NCI-H345 treated with DMSO at 0.1 percent for 48 hours (cell line): ENCODE data around the gene NPAS2.
A peak's percentile ranks its signal among the peaks of the same experiment; 100 is the strongest.

Source experiments
- DNase-seq: peaks from one replicate; lab custom pipeline; 2025; ENCODE audit not compliant: unreplicated experiment; lab: John Stamatoyannopoulos, UW

The NPAS2 gene

DNA sequence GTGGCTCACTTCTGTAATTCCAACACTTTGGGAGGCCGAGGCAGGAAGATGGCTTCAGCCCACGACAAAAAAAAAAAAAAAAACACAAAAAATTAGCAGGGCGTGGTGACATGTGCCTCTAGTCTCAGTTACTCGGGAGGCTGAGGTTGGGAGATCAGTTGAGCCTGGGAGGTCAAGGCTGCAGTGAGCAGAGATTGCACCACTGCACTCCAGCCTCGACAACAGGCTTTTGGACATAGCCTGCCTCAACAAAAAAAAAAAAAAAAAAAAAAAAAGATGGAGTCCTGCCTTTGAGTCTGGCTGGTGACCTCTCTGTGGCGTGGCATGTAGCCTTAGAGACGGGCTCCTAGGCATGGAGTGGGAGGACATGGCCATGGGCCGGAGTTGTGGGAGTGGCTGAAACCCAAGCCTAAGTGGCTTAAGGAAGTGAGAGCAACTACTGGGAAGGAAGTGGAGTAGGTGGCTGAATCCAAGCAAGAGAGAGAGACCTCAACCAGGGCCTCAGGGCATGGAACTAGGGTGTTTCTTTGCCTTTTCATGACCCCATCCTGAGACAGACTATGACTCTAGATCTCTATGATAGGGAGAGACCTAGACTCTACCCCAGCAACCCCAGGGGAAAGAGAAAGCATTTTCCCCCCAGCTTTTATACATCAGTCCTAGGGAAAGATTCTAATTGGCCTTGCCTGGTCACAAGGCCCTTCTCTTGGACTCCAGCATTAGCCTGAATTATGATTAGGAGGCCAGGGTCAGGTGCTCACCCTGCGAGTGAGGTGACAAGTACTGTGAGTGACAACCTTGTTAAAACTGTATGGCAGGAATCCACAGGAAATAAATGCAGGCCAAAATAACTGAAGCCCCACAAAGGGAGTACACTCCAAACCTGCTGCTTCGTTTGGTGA, 34.2 kb downstream of the NPAS2 start:
- DNase-seq = no peak

DNA sequence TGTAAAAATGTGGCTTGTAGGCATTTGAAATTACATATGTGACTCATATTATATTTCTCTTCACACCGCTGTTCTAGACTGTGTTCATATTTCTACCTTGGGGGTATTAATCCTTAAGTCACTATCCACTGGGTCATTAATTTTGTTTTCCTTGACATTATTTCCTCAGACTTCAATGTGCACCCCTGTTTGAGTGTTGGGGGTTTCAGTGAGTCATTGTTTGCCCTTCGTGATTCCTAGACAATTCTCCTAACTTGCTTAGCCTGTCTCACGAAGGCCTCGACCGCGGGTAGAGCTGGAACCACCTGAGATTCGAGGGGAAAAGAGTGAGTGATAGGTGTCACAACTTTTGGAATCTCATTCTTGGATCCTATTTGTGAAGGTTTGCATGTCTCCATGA, 35.1 kb downstream of the NPAS2 start:
- DNase-seq = no peak

DNA sequence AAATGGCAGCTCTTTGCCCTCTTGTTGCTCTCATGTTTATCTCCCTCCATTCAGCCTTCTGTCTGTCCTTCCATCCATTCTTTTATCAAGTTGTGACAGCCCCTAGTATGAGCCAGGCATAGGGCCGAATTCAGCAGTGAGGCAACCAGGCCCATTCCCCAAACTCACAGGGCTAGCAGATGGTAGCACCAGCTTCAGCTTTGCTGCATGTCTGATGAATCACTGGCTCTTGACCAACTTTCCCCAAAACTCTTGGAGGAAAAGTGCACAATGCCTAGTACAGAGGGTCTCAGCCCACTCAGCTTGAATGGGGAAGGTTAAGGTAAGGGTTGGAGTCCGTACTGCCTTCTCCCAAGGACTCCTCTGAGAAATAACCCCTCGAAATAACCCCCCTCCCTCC, 35.7 kb downstream of the NPAS2 start:
- DNase-seq = no peak

DNA sequence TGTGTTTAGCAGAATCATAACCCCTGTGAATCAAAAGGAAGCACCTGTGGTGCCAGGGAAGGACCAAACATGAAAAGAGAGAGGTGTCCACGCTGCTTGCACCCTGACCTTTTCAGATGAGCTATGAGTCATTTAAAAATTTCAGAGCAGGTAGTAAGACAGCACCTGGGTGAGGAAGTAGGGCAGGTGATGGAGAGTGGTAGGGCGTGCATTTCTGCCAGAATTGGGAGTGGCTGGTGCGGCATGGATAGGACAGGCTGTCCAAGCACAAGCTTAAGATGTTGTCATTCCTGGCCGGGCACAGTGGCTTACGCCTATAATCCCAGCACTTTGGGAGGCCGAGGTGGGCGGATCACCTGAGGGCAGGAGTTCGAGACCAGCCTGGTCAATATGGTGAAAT, 36.8 kb downstream of the NPAS2 start:
- no peak for DNase-seq

DNA sequence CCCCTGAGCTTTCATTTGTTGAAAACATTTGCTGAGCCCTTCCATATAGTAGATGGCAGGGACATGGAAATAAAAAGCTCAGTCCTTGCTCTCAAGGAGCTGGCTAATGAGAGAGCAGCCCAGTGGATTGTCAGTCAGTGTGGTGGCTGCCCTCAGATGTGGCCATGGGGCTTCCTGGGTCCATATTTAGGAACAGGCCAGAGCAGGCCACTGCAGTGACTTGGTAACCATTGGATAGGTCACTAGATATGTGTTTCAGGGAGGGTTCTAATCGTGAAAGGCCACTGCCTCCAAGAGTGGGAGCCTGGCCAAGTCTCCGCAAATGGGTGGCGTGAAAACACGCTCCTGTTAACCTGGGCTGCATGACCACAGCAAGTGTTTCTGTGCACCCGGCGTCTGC, 37.4 kb downstream of the NPAS2 start:
- no peak for DNase-seq

DNA sequence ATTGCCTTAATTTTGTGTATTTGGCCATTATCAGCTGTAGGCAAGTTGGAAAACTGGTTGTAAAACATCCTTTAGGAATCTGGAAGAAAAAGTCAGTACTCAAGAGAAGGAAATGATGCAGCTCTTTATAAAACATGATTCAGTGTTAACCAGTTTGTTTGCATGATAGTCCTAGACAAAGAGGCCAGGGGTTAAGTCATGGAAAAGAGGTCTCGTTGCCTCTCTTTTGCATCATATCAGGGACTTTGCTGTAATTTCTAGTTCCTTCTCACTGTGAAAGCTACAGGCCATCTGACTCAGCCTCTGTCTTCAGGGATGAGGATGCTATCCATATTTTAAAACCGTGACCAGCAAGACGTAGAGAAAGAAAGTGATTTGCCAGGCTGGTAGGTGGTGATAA, 38.0 kb downstream of the NPAS2 start:
- DNase-seq = no peak

DNA sequence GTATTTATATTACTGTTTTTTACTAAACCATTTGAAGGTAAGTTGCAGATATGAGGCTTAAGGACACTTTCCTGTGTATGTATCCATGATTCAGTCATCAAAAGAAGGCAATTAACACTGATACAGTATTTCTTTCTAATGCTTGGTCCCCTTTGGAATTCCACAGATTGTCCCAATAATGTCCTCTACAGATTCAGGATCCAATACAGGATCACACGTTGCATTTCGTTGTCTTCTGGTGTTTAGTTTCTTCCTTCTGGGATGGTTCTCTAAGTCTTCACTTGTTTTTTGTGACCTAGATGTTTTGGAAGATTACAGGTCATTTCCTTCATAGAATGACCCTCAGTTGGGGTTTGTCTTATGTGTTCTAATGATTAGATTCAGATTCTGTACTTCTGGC, 40.0 kb downstream of the NPAS2 start:
- no peak for DNase-seq

DNA sequence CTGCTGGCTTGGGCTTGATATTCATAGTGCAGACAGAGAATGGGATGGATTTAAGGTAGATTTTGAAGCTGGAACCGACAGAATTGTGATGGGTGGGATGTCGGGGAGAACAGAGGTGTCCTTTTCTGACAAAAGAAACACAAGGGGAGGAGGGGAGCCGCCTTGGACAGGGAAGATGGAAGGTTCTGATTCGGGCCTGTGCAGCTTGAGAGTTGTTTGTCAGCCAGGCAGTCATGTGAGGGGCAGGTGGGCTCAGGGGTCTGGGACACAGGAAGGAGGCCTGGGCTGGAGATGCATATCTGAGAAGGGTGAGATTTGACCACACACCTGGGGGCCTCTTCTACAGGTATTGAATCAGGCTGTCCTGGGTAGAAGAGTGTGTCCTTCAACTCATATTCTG, 41.4 kb downstream of the NPAS2 start:
- DNase-seq = no peak

DNA sequence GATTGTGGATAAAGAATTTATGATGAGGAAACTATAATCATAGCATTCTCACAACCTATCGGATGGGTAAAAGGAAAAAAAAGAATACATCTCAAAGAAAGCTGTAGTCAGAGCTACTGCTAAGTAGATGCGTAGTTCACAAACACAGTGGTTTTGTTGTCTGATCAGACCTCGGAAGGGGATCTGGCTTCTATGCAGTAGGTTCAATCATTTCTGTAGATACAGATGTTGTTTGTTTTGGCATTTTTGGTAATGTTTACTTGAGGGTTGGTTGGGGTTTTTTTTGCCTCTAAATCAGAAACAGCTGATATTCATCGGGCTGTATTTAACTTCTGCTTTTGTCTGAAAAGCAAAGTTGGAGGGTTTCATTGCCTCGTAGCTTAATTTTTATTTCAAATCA, 42.1 kb downstream of the NPAS2 start:
- DNase-seq = no peak

DNA sequence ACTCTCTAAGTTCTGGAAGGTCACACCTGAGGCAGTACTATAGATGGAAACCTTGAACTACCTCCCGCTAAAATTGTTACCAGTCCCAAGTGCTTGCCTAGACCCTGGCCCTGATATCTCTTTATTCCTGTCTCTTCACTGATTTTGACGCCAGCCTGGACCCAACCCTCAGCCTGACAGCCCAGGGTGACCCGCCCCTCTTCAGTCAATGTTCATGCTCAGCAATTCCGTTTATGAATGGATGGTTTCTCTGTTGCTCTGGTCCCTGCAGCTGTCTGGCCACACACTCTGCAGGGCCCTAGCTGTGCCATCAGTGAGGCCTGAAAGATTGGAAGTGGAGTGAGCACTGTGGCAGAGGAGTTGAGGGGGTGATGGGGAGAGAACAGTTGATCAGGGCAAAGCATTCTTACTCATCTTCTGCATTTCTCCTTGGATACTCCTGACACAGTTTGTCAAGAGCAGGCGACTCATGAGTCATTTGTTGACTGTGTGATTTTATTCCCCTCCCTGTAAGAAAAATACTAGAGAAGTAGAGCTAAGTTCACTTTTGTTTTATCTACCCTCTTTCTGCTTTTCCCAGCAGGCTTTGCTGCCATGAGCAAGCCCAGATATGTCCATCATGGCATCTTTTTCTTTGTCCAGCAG, 46.0 kb downstream of the NPAS2 start:
- no peak for DNase-seq

DNA sequence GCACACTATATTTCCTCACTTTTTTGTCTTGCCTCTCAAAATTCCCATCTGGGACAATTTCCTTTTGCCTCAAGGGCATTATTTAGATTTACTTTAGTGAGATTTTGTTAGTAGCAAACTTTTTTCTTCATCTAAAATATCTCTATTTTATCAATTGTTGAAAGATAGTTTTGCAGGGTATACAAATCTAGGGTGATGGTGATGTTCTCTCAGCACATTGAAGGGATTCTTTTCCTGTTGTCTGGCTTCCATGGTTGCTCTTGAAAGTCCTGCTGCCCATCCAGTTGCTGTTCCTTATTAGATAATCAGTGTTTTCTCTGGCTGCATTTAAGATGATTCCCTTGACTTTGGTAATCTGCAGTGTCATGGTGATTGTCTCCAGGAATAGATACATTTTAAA, 48.1 kb downstream of the NPAS2 start:
- no peak for DNase-seq

DNA sequence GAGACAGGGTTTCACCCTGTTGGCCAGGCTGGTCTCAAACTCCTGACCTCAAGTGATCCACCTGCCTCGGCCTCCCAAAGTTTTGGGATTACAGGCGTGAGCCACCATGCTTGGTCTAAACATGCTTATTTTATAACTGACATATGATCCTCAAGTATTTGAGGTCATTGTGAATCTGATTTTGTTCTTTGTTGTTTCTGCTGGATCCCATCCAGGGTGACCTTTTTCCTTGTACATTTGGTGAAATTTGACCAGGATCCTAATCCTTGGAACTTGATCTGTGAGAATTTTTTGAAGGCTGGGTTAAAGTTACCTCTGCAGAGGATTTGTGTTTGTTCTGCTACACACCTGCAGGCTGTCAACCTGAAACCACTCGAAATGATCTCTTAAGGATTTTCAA, 49.2 kb downstream of the NPAS2 start:
- DNase-seq = no peak

DNA sequence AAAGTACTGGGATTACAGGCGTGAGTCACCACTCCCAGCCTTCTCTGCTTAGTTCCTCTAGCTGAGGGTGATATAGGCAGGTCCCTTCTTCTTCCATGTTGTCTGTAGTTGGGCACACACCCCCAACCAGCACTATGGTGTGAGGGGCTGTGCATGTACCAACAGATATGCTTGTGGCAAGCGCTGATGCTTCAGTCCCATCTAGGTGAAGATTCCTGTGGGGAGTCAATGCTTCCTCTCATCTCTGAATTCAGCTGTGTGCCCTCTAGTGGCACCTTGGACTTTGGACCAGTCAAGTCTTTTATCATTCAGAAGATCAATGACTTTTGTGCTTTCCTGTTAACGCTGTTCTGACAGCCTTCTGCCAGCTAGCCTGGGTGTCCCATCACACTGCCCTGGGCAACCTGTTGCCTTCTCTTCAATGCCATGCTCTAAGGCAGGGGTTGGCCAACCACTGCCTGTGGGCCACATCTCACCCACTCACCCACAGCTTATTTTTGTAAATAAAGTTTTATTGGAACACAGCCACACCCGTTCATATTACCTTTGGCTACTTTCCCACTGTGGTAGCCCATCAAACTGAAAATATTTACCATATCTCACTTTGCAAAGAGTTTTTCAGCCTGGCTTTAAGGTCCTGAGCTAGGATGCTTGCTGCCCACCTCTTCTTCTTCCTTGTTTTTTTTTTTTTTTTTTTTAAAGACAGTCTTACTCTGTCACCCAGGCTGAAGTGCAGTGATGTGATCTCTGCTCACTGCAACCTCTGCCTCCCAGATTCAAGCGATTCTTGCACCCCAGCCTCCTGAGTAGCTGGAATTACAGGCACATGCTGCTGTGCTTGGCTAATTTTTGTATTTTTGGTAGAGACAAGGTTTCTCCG, 51.0 kb downstream of the NPAS2 start:
- no peak for DNase-seq

DNA sequence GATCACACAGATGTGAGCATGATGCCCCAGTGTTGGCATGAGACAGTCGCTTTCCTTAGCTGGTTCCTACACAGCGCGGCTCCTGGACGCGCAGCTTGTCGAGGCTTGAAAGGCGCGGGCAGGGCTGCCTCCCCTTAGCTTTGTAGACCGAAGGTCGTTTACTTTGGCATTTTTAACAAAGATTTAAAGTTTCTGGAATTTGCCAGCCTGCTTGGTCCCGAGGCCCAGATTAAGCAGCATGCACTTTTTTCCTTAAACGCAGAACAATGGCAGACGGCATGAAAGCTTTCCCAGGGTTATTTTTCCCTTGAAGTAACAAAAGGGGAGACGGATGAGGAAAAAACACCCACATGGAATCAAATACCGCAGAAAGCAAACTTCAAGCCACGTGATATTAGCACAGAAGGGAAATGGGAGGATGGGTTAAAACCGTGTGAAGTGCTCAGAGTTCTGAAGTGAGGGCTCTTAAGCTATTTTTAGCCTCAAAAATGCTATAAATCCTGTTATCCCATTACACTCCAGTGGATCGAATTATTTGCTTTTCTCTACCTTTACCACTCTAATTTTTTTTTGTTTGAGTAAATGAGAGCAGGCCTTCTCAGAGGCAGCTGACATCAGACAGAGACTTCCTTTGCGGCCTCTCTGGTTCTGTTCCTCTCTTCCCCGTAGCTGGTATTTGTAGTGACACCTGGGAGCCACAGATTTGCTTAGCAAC, 55.7 kb downstream of the NPAS2 start:
- DNase-seq = peak; percentile 77

DNA sequence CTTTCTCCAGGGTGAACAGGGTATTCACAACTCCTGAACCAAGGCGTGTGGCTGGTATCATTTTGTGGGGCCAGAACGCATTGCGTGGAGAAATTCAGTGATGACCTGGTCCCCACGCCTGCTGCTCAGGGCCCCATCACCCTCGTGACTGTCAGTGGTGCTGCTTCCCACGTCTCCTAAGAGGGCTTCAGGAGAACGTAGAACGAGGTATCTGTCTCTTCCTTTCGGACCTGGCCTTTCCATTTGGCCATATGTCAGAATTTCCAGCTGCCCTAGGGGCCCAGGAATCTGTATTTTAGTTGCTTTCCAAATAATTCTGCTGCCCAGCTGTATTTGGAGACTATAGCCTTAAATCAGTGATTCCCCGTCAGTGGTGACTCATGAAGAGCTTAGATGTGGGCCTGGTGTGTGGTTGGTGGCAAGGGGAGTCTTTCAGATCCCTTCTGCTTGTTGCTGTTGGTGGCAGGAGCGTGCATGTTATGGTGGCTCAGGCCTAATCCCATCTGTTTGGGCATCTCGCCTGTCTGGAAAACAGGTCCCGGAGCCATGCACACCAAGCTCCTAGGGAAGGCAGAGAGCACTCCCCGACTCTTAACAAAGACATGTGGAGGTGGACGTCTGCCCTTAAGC, 56.4 kb downstream of the NPAS2 start:
- no peak for DNase-seq

DNA sequence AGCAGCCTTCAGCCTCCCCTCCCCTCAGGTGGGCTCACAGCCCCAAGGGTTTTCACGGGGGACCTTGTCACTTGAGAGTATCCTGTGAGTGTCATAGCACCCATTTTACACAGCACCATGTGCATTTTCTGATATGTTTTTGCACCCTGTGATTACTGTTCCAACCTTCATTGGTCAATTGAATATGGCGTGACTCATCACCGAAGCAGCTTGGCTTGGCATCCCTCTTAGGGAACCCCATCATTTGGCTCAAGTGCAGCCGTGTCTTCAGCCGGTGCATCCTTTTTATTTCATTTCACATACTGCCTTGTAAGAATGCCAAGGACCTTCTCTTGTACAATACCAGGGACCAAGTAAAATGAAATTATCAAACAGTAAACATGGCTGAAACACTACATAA, 57.6 kb downstream of the NPAS2 start:
- DNase-seq = no peak

DNA sequence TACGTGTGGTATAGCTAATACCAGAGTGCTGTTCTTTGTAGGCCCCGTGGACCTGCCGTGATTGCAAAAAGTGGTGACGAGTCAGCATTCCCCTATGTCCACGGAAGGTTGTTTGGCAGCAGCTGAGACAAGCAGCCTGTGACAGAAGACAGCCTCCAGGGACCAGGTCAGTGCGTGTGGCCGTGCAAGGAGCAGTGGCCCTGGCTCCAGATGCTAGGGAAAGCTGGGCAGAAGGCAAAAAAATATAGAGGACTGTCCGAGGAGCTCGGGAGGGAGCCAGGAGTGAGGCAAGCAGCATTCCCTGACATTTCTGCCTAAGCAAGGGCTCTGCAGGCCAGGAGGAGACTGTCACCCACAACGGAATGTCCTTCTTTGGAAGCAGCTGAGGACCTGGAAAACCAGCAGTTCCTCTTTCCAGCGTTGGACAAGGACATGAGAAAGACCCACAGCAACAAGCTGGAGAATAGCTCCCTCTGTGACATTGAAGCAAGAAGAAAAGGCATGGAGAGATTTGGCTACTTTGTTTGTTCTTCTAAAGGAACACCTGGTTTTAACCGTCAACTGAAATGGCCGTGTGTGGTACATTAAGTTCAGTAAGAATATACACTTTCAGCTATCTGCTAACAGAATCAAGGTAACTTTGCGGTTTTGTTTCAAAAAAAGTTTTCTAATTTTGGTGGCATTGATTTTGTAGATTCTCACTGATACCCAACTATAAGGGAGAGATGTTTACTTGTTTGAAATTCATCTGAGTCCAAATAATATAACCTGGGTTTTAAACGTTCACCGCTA, 58.3 kb downstream of the NPAS2 start:
- DNase-seq = no peak

DNA sequence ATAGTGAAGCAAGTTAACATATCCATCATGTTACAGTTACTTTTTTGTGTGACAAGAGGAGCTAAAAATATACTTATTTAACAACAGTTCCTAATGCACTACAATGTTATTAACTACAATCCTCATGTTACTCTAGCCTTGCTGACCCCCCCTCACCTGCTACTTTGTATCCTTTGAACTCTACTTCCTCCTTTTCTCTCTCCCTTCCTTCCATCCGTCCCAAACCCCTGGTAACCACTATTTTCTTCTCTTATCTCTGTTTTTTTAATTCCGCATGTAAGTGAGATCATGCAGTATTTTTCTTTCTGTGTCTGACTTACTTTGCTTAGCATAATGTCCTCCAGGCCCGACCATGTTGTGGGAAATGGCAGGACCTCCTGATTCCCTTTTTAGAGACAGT, 59.4 kb downstream of the NPAS2 start:
- DNase-seq = no peak

DNA sequence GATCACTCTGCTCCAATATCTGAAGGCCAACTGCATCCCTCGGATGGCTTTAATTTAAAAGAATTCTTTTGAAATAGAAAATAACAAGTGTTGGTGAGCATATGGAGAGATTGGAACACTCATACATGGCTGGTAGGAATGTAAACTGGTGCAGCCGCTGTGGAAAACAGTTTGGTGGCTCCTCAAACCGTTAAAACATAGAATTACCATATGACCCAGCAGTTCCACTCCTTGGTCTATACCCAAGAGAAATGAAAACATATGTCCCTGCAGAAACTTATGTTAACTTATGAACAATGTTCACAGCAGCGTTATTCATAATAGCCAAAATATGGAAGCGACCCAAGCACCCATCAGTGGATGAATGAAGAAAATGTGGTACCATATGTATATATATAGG, 60.1 kb downstream of the NPAS2 start:
- DNase-seq = no peak

DNA sequence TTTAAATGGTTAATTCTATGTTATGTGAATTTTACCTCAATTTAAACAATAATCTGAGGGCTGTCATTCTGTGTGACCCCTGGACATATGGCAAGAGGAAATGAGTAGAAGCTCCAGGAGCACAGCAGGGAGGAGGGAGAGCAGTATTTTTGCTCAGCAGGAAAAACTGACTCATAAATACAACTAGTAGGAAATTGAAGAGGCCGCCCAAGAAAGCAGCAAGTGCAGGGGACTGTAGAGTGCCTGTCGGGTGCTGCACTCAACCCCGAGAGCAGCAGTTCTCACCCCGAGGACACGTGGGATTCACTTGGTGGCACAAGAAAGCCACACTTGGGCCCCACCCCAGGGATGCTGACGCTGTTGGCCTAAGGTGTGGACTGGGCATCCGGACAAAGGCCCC, 60.8 kb downstream of the NPAS2 start:
- no peak for DNase-seq
